Activated naive CD4-positive, alpha-beta T cell (primary cell): ENCODE measurements around the gene USP22.

Source experiments
- DNase-seq, 4 experiments: peaks; one replicate each; lab custom pipeline; 2025; lab: John Stamatoyannopoulos, UW

USP22 gene

GRCh38 chr17:21049457-21049856 lies 6.6 kb upstream of the USP22 start:
- no peak for DNase-seq

DNA sequence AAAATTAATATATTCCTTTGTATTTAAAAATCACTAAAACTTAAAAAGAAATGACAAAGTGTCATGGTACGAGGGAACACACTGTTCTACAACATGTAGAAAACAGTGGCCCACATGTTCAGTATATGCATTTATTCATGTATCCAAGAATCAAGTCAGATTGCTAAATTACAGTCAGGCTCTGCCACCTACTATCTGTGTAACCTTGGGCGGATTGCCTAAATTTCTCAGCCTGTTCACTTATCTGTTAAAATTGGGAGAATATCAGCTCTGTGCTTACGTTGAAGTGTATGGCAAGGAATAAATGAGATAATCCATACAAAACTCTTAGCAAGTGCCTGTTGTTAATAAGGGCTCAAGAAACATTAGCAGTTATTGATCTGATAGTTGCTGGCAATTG lies 3.4 kb upstream of the USP22 start:
- DNase-seq: no peak

DNA sequence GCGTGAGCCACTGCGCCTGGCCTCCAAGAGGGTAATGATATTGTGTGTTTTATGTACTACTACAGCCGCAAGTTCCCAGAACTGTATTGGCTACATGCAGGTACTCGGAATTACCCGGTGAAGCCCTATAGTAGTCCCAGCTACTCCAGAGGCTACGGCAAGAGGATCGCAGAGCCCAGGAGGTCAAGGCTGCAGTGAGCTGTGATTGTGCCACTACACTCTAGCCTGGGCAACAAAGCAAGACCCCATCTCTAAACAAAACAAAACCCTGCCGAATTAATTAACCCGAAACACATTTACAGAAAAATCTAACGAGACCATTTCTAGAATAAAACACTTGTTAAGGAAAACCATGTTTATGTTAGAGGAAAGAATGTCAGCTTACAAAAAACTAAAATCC lies 2.2 kb upstream of the USP22 start:
- DNase-seq: no peak

DNA sequence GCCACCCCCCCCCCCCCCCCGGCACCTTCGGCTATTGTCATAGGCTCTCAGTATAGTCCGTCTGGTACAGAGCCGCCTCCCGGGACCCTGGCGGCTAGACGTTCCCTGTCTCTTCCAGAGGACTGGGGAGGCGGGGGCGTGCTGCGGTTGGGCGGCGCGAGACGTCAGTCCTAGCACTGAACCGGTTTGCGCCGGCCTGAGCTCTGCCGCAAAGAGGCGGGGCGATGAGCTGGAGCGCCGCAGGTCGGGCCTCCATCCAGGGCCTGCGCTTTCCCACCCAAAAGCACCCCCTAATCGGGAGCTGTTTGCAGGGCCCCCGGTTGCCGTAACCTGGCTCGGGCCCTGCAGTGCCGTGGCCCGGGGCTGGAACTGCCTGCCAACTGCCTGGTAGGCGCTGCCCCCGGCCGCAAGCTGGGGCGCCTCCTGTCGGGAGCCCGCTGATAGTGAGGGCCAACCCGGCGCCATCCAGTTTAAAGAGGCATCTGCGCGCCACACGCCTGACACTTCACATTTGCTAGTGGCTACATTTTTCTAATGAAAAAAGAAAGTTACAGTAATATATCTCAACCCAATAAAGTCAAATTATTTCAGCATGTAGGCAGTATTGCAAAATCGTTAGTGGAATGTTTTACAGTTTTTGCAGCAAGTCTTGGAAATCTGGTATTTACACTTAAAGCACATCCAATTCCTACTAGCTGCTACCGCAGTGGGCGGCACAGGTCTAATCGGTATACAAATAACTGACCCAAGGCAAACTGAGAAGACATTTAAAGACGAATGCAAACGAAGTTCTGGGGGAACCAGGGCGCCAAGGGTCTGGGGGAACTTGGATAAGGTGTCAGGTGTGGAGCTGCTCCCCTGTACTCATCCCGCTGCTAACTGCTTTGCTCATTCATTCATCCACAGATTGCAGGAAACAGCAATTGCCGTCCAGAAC lies 753 bp upstream of the USP22 start:
- peak; percentile 93 to 99 (median 98) for DNase-seq

GRCh38 chr17:21041741-21042457 lies 912 bp downstream of the USP22 start:
- DNase-seq: peak in 3 of 4 experiments; percentile 23 to 39 (median 24)

DNA sequence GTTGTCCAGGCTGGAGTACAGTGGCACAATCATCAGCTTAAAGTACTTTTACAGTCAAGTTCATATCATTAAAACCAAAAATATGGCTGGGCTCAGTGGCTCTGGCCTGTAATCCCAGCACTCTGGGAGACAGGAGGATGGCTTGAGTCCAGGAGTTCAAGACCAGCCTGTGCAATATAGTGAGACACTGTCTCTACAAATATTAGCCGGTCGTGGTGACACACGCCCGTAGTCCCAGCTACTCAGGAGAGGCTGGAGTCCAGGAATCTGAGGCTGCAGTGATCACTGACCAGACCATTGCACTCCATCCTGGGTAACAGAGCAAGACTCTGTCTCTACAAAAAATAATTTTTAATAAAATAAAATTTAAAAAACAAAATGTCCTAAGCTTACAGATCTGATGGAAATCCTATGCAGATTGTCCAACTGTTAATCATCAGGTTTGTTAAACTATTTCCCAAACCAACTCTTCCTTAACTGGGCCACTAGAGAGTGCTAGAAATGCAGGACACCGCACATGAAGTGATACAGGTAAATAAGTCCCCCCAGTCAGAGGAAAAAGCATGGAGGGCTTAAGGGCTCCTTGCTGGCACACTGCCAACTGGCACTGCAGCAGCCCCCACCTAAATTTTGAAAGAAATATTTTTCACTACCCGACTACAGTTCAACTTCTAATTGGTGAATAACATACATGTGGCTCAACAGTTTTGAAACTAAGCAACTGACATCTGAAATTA lies 2.8 kb downstream of the USP22 start:
- DNase-seq: no peak

DNA sequence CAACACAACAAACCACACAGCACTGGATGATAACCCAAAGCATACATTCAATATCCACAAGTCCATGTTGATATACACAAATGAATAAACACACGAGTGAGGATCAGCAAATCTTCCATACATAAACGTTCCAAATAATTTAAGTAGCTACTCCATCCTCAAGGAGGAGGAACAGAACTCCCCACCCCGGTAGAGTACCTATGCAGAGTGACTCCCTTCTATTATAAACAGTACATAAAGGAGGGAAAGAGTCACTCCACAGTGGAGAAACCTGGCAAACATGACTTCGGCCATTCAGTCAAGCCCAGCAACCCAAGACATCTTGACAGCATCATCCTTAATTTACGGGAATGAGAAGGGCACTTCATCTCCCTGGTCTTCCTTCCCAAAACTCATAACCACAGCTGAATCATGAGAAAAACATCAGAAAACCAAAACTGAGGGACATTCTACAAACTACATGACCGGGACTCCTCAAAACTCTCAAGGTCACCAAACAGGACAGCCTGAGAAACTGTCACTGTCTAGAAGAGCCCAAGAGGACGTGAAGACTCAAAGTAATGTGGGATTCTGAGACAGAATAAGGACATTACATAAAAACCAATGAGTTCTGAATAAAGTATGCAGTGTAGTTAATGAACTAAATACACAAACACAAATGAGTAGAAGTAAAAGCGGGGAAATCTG lies 5.6 kb downstream of the USP22 start:
- no peak for DNase-seq

- no peak for DNase-seq
Observed at GRCh38 chr17:21036361-21036881, 6.4 kb downstream of the USP22 start.

- no peak for DNase-seq
Observed at GRCh38 chr17:21035406-21035805, 7.4 kb downstream of the USP22 start.

DNA sequence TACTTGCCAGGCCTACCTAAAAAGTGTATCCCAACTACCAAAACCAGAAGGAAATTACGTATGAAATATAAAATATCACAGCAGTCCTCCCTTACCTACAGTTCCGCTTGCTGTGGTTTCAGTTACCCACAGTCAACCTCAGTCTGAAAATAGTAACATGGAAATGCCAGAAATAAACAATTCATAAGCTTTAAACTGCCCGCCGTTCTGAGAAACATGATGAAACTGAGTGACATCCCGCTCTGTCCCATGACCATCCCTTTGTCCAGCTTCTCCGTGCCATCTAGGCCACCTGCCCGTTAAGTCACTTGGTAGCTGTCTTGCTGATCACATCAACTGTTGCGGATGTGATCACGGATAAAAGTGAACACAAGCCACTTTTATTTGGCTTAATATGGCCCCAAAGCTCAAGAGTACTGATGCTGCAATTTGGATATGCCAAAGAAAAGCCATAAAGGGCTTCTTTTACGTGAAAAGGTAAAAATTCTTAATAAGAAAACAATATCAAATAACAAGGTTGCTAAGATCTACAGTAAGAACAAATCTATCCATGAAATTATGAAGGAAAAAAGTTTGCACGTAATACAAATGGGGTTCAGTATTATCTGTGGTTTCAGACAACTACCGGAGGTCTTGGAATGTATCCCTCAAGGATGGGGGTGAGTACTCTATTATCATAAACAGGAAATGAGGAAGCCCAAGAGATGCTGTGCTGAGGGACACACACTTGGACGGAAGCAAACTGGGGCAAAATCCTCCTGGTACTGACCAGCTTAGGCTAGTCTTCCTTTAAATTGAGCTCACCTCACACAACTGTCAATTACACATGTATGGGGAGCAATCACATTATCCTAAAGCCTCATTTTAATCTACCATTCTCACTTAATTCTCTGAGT lies 8.2 kb downstream of the USP22 start:
- no peak for DNase-seq

- no peak for DNase-seq
Observed at GRCh38 chr17:21033350-21033749, 9.5 kb downstream of the USP22 start.

GRCh38 chr17:21031756-21032396 lies 10.9 kb downstream of the USP22 start:
- no peak for DNase-seq

DNA sequence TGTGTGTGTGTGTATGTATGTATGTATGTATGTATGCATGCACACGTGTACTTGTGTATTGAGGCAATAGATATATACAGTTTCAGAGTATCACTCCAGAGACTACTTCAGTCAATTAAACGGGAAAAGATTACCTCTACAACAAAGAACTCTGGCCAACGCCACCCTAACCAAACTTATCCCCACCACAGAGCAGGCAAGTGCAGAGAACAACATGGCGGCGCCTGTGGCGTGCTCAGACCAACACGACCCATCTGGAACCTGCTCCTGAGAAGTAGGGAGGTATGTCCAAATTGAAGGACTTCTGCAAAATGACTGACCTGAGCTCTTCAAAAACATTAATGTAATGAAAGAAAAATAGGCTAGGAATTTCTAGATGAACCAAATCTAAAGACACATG lies 12.4 kb downstream of the USP22 start:
- DNase-seq: no peak

GRCh38 chr17:21029515-21029914 lies 13.3 kb downstream of the USP22 start:
- no peak for DNase-seq

GRCh38 chr17:21029036-21029435 lies 13.8 kb downstream of the USP22 start:
- no peak for DNase-seq

- DNase-seq: no peak
Observed at GRCh38 chr17:21028192-21028591, 14.6 kb downstream of the USP22 start.

- DNase-seq: no peak
Observed at GRCh38 chr17:21027031-21027430, 15.8 kb downstream of the USP22 start.

DNA sequence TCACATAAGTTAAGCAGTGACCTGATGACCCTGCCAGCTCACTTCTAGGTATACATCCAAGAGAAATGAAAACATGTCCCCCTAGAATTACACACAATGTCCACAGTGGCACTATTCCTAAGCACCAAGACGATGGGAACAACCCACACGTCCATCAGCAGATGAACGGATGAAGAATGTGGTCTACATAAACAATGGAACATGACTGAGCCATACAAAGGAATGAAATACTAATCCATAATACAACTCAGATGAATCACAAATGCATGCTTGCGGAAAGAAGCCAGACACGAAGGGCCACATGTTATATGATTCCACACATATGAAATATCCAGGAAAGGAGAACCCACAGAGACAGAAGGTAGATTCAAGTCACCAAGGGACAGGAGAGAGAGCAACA lies 17.4 kb downstream of the USP22 start:
- DNase-seq: no peak

DNA sequence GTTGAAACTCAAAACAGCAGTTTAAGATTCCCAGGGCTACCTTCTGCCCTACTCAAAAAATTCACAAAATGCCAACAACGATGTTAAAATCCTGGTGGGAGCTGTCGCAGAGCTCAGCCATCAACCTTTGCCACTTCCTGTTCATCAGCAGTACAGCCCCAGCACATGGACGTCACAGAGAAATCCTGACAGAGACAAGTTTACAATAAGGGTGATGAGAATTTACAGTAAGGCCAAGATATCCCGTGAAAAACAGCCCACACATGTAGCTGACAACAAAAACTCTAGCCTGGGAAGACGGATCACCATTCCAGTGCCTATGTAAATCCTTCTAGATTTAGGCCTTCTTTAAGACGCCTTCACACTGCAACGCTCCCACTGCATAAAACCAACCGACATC lies 18.8 kb downstream of the USP22 start:
- DNase-seq: no peak

DNA sequence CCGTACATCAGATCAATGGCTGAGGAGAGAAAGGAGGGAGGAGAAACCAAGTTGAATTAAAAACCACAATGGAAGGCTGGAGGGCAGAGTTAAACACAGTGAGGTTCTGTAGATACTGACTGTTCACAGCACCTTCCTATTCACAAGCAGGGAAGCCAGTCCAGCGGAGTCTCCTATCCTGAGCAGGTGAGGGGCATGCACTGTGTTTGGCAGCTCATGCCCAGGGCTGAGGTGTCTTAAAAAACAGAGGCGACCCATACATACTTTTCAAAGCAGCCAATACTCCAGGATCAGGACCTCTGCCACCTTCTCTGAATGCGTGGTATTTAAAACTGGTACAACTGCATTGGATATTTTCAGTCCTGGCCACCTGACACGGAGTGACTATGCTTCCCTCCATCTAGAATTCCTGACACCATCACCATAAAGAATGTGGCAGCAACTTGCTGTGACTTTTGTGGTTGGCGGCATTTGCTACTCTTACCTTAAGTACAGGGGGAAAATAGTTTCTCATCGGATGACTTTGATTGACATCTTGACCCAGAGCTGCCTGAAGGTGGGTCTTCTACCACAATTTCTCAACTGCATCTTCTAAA lies 21.5 kb downstream of the USP22 start:
- no peak for DNase-seq
